22Rv1 (cell line): Measurements from ENCODE around the gene SPPL2B.

ENCODE experiments used
- ZFX ChIP-seq: fragments of 450-650 bp; IDR thresholded peaks from 2 replicates; pipeline ENCODE4 v1.6.1; 2017; ENCODE audit warnings: antibody characterized with exemption, borderline replicate concordance
- TF ChIP-seq, protein P1 (sequence below): fragments of 450-650 bp; IDR thresholded peaks from 2 replicates; pipeline ENCODE4 v1.5.1; 2017; ENCODE audit warnings: mild to moderate bottlenecking

- TF ChIP-seq, protein P1, sequence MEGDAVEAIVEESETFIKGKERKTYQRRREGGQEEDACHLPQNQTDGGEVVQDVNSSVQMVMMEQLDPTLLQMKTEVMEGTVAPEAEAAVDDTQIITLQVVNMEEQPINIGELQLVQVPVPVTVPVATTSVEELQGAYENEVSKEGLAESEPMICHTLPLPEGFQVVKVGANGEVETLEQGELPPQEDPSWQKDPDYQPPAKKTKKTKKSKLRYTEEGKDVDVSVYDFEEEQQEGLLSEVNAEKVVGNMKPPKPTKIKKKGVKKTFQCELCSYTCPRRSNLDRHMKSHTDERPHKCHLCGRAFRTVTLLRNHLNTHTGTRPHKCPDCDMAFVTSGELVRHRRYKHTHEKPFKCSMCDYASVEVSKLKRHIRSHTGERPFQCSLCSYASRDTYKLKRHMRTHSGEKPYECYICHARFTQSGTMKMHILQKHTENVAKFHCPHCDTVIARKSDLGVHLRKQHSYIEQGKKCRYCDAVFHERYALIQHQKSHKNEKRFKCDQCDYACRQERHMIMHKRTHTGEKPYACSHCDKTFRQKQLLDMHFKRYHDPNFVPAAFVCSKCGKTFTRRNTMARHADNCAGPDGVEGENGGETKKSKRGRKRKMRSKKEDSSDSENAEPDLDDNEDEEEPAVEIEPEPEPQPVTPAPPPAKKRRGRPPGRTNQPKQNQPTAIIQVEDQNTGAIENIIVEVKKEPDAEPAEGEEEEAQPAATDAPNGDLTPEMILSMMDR = no peak
- no peak for TF ChIP-seq ZFX
These were observed 52.1 kb downstream of the SPPL2B start for GRCh38 chr19:2380567-2380966.
